22Rv1 (cell line): Measurements from ENCODE around the gene RCAN2.

Source experiments
- ZFX ChIP-seq: fragments of 450-650 bp; IDR thresholded peaks from 2 replicates; pipeline ENCODE4 v1.6.1; 2017; ENCODE audit warnings: antibody characterized with exemption, borderline replicate concordance
- TF ChIP-seq, protein P1 (sequence below): fragments of 450-650 bp; IDR thresholded peaks from 2 replicates; pipeline ENCODE4 v1.5.1; 2017; ENCODE audit warnings: mild to moderate bottlenecking

DNA sequence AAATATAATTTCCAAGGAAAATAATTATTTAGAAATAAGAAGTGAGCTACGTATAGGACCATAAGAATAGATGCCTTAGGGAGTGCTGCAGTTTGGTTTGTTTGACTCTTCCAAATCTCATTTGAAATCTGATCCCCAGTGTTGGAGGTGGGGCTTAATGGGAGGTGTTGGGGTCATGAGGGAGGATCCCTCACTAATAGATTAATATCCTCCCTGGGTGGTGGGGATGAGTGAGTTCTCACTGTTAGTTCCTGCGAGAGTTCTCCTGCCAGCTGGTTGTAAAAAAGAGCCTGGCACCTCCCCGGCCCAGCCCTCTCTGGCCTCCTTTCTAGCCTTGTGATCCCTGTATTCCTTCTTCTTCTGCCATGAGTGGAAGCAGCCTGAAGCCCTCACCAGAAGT is 69.3 kb downstream of the RCAN2 start:
- TF ChIP-seq, protein P1, sequence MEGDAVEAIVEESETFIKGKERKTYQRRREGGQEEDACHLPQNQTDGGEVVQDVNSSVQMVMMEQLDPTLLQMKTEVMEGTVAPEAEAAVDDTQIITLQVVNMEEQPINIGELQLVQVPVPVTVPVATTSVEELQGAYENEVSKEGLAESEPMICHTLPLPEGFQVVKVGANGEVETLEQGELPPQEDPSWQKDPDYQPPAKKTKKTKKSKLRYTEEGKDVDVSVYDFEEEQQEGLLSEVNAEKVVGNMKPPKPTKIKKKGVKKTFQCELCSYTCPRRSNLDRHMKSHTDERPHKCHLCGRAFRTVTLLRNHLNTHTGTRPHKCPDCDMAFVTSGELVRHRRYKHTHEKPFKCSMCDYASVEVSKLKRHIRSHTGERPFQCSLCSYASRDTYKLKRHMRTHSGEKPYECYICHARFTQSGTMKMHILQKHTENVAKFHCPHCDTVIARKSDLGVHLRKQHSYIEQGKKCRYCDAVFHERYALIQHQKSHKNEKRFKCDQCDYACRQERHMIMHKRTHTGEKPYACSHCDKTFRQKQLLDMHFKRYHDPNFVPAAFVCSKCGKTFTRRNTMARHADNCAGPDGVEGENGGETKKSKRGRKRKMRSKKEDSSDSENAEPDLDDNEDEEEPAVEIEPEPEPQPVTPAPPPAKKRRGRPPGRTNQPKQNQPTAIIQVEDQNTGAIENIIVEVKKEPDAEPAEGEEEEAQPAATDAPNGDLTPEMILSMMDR = no peak
- TF ChIP-seq ZFX = no peak
